IPS-11a (cell line): ENCODE results near the gene SPATS1.
"Not testable (repeated sequence)": the region's sequence is repeated elsewhere in the genome, so short reads cannot be mapped to it uniquely, and the experiment has no call there.

ENCODE experiments used
- H3K4me3 ChIP-seq: one replicate; pipeline ENCODE4 v1.5.1; 2013; ENCODE audit warnings: low read depth, low read length, control low read depth

SPATS1 gene

GRCh38 chr6:44341095-44341890 is 1.2 kb upstream of the SPATS1 start:
- H3K4me3 ChIP-seq: no peak overlapping the region

GRCh38 chr6:44342052-44342451 is 398 bp upstream of the SPATS1 start:
- no peak overlapping the region for H3K4me3 ChIP-seq

DNA sequence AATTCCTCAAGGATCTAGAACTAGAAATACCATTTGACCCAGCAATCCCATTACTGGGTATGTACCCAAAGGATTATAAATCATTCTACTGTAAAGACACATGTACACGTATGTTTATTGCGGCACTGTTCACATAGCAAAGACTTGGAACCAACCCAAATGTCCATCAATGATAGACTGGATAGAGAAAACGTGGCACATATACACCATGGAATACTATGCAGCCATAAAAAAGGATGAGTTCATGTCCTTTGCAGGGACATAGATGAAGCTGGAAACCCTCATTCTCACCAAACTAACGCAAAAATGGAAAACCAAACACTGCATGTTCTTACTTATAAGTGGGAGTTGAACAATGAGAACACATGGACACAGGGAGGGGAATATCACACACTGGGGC is 4.4 kb downstream of the SPATS1 start:
- not testable (repeated sequence) for H3K4me3 ChIP-seq

- no peak overlapping the region for H3K4me3 ChIP-seq
Measured at GRCh38 chr6:44349904-44350649, 7.6 kb downstream of the SPATS1 start.

- not testable (repeated sequence) for H3K4me3 ChIP-seq
Measured at GRCh38 chr6:44350650-44350994, 8.2 kb downstream of the SPATS1 start.

GRCh38 chr6:44352259-44352658 is 9.8 kb downstream of the SPATS1 start:
- no peak overlapping the region for H3K4me3 ChIP-seq

DNA sequence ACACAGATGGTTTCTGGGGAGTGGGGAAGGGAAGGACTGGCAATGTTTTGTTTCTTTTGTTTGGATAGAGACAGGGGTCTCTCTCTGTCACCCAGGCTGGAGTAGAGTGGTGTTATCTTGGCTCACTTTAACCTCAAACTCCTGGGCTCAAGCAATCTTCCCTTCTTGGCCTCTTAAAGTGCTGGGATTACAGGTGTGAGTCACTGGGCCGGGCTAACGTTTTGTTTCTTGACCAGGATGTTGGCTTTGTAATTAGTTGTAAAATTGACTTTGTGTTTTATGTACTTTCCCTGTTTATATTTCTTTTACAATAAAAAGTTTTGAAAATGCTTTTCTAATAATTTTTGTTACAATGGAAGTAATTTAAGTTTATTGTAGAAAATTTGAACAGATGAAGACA is 10.9 kb downstream of the SPATS1 start:
- H3K4me3 ChIP-seq: no peak overlapping the region

DNA sequence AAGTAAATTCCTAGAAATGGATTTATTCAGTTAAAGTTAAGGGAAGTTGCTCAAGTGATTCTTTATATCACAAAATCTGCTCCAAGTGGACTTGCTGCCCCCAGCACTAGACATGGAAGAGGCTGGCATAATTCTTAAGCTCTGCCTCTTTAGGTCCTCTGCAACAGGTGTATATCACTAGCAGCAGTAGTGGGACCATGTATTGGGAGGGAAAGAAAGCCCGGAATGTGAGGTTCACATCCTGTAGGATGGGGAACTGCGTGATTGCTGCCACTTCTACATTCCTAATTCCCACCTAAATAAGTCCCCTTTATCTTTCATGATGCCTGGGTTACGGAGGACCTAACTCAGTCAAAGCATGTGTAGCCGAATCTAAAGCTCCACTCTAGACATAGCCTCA is 13.2 kb downstream of the SPATS1 start:
- H3K4me3 ChIP-seq: no peak overlapping the region

- H3K4me3 ChIP-seq: no peak overlapping the region
Measured at GRCh38 chr6:44356487-44356886, 14.0 kb downstream of the SPATS1 start.

DNA sequence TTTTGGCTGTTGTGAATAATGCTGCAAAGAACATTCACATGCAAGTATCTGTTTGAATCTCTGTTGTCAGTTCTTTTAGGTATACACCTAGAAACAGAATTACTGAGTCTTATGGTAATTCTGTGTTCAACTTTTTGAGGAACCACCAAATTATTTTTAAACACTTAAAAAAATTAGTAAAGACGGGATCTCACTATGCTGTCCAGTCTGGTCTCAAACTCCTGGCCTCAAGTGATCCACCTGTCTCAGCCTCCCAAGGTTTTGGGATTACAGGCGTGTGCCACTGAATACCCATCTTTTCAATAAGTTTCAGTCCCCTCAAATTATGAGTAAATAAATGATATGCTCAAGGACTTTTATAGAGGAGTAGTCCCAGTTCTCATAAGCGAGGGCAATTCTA is 17.5 kb downstream of the SPATS1 start:
- no peak overlapping the region for H3K4me3 ChIP-seq

DNA sequence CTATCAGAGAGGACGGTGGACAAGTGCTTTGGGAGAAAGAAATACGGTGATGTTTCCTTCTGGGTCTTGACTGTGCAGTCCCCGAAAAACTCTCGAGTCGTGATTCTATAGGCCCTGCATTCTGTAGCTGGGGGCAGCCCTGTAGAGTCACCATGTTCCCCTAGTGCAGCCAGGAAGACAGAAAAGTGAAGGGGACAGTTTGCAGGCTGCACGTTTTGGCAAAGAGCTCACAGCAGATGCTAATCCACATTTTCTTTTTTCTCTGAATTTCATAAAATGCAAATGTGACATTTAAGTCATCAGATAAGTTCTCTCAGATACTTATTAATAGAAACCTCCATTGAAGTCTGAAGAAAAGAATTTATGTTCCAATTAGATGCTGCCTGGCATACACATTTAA is 19.5 kb downstream of the SPATS1 start:
- H3K4me3 ChIP-seq: no peak overlapping the region

DNA sequence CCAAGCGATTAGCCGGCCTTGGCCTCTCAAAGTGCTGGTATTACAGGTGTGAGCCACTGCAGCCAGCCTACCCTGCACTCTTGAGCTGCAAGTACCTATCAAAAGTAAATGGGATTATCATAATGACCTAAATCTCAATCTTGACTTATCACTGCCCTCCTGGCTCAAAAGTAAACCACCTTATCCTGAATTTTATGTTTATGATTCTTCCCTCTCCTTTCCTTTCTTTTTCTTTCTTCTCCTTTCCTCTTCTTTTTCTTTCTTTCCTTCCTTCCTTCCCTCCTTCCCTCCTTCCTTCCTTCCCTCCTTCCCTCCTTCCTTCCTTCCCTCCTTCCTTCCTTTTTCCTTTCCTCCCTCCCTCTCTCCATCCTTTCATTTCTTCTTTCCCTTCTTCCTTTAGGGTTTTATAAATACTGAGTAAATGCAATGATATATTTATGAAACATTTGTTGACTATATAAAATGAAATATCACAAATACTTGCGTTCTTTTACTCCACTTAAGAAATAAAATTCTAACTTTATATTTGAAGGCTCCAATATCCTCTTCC is 21.0 kb downstream of the SPATS1 start:
- H3K4me3 ChIP-seq: no peak overlapping the region

DNA sequence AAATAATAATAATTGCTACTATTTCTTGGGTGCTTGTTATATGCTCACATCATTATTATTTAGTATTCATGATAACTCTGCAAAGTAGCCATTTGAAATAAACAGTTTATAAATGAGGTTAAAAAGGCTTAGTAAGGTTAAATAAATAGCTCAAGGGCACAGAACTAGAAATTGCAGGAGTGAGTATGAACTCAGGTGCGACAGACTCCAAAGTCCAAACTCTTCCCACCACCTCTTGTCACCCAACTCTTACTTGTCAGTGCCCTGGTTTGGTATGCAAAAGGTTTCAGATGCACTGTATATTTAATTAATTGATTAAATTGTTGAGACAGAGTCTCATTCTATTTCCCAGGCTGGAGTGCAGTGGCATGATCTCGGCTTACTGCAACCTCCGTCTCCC is 24.3 kb downstream of the SPATS1 start:
- H3K4me3 ChIP-seq: no peak overlapping the region

DNA sequence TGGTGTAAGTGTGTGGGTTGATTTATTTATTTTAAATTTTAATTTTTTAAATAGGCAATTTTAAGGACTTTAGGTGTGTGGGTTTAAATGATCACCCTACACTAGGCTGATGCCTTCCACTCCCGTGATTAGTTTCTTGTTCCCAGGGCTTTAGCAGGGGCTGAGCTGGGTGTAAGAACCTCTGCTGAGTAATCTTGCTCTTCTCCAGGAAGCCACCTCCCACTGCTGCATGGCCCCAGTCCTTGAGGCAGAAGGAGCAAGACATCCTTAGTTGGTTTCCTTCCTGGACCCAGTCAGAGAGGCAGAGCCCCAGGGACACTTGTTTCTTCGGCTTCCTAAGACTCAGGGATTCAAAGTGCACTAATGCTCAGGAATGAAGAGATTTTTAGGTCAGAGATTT is 25.2 kb downstream of the SPATS1 start:
- no peak overlapping the region for H3K4me3 ChIP-seq

GRCh38 chr6:44373051-44373450 is 30.6 kb downstream of the SPATS1 start:
- no peak overlapping the region for H3K4me3 ChIP-seq

- H3K4me3 ChIP-seq: no peak overlapping the region
Measured at GRCh38 chr6:44373787-44374186, 31.3 kb downstream of the SPATS1 start.

DNA sequence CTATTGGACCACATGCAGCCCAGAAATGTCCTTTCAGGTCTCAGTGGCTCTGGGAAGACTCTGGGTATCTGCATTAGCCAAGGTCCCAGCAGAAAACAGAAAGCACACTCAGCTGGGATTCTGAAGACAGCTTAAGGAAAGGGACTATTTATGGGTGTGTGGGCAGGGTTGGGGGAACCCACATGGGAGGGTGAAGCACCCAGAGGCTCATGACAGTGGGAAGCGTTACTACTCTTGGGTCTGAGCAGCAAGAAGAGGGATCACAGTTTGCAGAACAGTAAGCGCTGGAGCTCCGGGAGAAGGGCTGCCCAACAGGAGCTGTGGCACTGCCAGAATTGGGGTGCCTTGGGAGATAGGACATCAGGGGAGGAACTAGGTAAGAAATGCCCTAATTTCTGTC is 32.6 kb downstream of the SPATS1 start:
- H3K4me3 ChIP-seq: no peak overlapping the region

DNA sequence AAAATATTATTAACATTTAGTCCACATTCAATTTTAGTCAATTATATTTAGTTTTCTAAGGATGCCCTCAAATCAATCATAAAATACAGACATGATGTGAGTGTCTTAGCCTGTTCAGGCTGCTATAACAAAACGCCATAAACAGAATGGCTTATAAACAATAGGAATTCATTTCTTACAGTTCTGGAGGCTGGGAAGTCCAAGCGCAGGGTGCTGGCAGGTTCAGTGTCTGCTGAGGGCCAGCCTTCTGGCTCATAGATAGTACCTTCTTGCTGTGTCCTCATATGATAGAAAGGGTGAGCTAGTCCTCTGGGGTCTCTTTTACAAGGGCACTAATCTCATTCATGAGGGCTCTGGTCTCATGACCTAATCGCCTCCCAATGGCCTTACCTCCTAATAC is 35.0 kb downstream of the SPATS1 start:
- H3K4me3 ChIP-seq: no peak overlapping the region

DNA sequence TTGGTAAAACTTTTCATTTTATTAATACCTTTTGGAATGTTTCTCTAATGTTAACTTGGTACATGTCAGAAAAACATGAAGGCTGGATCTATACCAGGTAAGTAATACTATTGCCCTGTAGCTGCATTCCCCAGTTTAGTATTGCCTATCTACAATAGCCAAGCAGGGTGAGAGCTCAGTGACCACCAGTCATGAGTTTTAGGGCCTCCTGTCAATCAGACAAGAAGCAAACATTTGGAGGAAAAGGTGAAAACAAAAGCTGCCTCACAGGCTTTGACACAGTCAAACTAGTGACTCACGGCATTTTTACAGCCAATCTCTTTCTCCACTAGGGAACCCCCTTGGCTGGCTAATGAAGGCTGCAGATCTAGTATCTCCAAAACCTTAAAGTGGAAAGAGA is 35.5 kb downstream of the SPATS1 start:
- H3K4me3 ChIP-seq: no peak overlapping the region

GRCh38 chr6:44381739-44382138 is 39.3 kb downstream of the SPATS1 start:
- H3K4me3 ChIP-seq: no peak overlapping the region

DNA sequence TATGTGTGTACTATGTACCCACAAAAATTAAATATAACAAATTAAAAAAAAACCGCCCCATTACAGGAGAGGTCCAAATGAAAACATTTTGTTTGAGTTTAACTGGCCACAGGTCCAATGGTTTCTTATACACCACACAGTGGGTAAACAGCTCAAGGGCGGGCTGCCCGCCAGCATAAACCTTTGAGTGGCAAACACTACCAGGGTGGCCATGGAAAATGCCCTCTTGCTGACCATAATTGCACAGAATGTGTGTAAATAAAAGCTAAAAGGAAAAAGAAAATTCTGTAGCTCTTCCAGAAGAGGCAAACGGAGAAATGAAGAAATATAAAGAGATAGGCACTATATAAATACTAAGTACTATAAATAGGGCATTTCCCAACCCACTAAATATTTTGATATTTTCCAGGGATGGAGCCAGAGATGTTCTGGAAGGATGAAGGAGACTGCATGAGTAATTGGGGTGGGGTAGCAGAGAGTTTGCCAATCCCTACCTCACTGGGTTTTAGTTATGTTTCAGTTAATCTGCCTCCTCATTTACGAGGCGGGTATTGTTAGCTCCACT is 44.0 kb downstream of the SPATS1 start:
- H3K4me3 ChIP-seq: peak overlapping the region; percentile 86

DNA sequence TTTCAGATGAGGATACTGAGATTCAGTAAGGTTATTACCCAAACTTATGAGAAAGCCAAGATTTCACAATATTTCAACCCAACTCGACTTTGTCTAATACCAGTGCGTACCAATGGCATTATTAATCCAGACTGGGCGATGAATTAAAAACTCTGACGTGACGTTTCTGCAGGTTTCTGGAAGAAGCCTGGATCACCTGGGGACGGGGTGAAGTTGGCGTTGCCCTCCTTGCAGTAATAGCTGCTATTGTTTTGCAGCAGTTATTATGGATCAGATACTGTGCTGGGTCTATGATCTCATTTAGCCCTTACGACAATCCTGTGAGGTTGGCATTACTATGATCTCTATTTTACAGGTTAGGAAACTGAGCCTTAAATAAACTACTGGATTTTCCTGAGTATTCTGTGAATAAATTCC is 44.5 kb downstream of the SPATS1 start:
- peak overlapping the region; percentile 86 for H3K4me3 ChIP-seq
